Esophagus muscularis mucosa (tissue), 4 donors: Measurements from ENCODE around the gene GSTCD. TPM values are rescaled to one million over a fixed set of nuclear protein-coding genes. Genes with fewer than 3 reads are reported as not detected.
"Not testable (repeated sequence)": the region's sequence is repeated elsewhere in the genome, so short reads cannot be mapped to it uniquely, and the experiment has no call there.

ENCODE experiments used
- DNase-seq: peaks from one replicate; pipeline ENCODE4 v3.0.0-alpha.2; 2017; ENCODE audit errors: extremely low spot score
- H3K27ac ChIP-seq, 4 donors: fragments of 200-600 bp; sonication (generic); replicated peaks in 1 of 4; 1 replicate in 3 of 4; 2 replicates in 1 of 4; pipeline ENCODE4 v1.5.1; 2016 to 2019; ENCODE audit warnings: mild to moderate bottlenecking in 1 of 4
- H3K27me3 ChIP-seq, 4 donors: fragments of 200-600 bp; sonication (generic); one replicate each; pipeline versions ENCODE4 v1.5.1 to v1.6.0; 2016 to 2019
- H3K36me3 ChIP-seq, 4 donors: fragments of 200-600 bp; sonication (generic); one replicate each; pipeline ENCODE4 v1.5.1; 2016 to 2019
- H3K4me1 ChIP-seq, 4 donors: fragments of 200-600 bp; sonication (generic); one replicate each; pipeline ENCODE4 v1.5.1; 2016 to 2019
- H3K4me3 ChIP-seq, 4 donors: fragments of 200-600 bp; sonication (generic); 1 replicate in 2 of 4; 2 replicates in 2 of 4; pipeline ENCODE4 v1.5.1; 2016 to 2019; ENCODE audit warnings: mild to moderate bottlenecking in 4 of 4, moderate library complexity in 1 of 4
- H3K9me3 ChIP-seq, 4 donors: fragments of 200-600 bp; sonication (generic); 1 replicate in 3 of 4; 2 replicates in 1 of 4; pipeline ENCODE4 v1.5.1; 2016 to 2019
- CTCF ChIP-seq, 3 experiments: fragments of 200-600 bp in 2 of 3; fragments of 450-650 bp in 1 of 3; sonication (generic) in 2 of 3; IDR thresholded peaks; one replicate each; pipeline ENCODE4 v1.5.1; 2017 to 2019; ENCODE audit warnings: antibody characterized with exemption in 3 of 3, mild to moderate bottlenecking in 2 of 3, moderate library complexity in 1 of 3
- EP300 ChIP-seq: sonication (generic); formaldehyde crosslinking; IDR thresholded peaks from one replicate; pipeline ENCODE4 v1.6.1; 2017; ENCODE audit warnings: antibody characterized with exemption
- POLR2A ChIP-seq: fragments of 450-650 bp; IDR thresholded peaks from one replicate; pipeline ENCODE4 v1.6.1; 2017; ENCODE audit warnings: antibody characterized with exemption, moderate library complexity, mild to moderate bottlenecking, low read depth
- POLR2AphosphoS5 ChIP-seq, 2 donors: sonication (generic); formaldehyde crosslinking; IDR thresholded peaks; one replicate each; pipeline ENCODE4 v1.6.1; 2017; ENCODE audit warnings: antibody characterized with exemption in 2 of 2
- WGBS: methylation state at CpG from one replicate; pipeline ENCODE4 v1.1.5; 2018; 5-methylcytosine and 5-hydroxymethylcytosine counted together
- intact Hi-C: fragments of 100-400 bp; cut with DNase I; formaldehyde crosslinking; loops from one replicate; pipeline ENCODE4 v1.15.1; 2023
- total RNA-seq, 4 donors: library from RNA; depleted of rRNA; stranded (reverse); fragments of >200 nt; gene quantifications; one replicate each; pipeline versions ENCODE4 v1.1.0 to v1.2.1, GENCODE V29; 2016

The GSTCD gene
- total RNA-seq, 4 donors from 2014 or later, result 5.2 to 14.5 (median 8.1) TPM

GRCh38 chr4:105840426-105841174, 132.0 kb downstream of the GSTCD start:
- H3K4me1 ChIP-seq, result no peaks in the 10 kb centered on the region
- H3K27ac ChIP-seq, result no peak overlapping the region
- H3K4me3 ChIP-seq, result no peak overlapping the region
- 94% methylated on average over 5 of the region's 5 CpGs for WGBS
- H3K36me3 ChIP-seq, result peaks cover 0 to 3% (median 0%) of the 10 kb centered on the region in 4 donors
- no peaks in the 10 kb centered on the region for H3K27me3 ChIP-seq
- no peaks in the 10 kb centered on the region for H3K9me3 ChIP-seq
- DNase-seq, result no peak
- TF ChIP-seq EP300 (no peak), POLR2A (no peak), CTCF (IDR thresholded peaks at IDR 0.05) (no peak), POLR2AphosphoS5 (IDR thresholded peaks at IDR 0.05) (no peak)
- intact Hi-C loops, result no loop called here

DNA sequence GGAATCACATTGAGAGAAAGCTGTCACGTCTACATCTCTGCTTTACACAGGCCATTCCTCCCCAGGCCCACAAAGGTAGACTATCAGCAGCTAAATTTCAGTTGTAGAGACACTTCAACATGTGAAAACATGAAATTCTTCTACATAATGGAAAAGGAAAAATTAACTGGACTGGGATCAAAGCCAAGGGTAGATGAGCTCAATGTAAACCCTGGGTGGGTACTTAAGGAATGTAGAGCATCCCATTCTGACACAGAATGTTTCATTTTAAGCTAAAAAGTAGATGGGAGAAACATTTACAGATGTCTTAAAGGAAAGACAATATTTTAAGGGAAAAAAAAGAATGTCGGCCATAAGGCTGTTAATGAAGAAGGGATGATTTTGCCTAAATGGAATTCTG, 135.4 kb downstream of the GSTCD start:
- Histone ChIP-seq H3K4me3 (no peak overlapping the region), H3K36me3 (no peaks in the 10 kb centered on the region), H3K9me3 (no peaks in the 10 kb centered on the region), H3K27me3 (no peaks in the 10 kb centered on the region), H3K27ac (no peak overlapping the region), H3K4me1 (no peaks in the 10 kb centered on the region)
- WGBS, result 97% methylated on average over 2 of the region's 2 CpGs
- DNase-seq, result no peak
- no peak for TF ChIP-seq POLR2AphosphoS5 (IDR thresholded peaks at IDR 0.05)
- no peak for TF ChIP-seq EP300
- TF ChIP-seq CTCF (IDR thresholded peaks at IDR 0.05), result no peak
- TF ChIP-seq POLR2A, result no peak
- intact Hi-C loops, result no loop called here

GRCh38 chr4:105845559-105845958, 137.0 kb downstream of the GSTCD start:
- no peaks in the 10 kb centered on the region for H3K27me3 ChIP-seq
- intact Hi-C loops, result no loop called here
- H3K9me3 ChIP-seq, result no peaks in the 10 kb centered on the region
- WGBS, result 82% methylated on average over 3 of the region's 3 CpGs
- no peak for DNase-seq
- no peaks in the 10 kb centered on the region for H3K4me1 ChIP-seq
- H3K36me3 ChIP-seq, result no peaks in the 10 kb centered on the region
- TF ChIP-seq POLR2A (no peak), EP300 (no peak), CTCF (IDR thresholded peaks at IDR 0.05) (no peak), POLR2AphosphoS5 (IDR thresholded peaks at IDR 0.05) (no peak)
- no peak overlapping the region for H3K4me3 ChIP-seq
- H3K27ac ChIP-seq, result no peak overlapping the region

DNA sequence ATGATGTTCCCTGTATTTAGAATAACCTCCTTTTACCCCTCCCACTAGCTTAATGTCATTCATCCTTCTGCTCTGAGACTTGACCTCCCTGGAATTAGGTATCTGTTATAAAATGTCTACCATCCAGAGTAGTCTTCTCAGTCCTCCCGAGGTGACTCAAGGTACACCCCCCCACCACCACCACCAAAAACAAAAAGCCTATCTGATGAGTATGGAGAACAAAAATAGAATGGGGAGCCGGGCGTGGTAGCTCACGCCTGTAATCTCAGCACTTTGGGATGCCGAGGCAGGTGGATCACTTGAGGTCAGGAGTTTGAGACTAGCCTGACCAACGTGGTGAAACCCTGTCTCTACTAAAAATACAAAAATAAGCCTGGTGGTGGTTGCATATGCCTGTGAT, 139.8 kb downstream of the GSTCD start:
- DNase-seq, H3K36me3 ChIP-seq, intact Hi-C loops, H3K27ac ChIP-seq, H3K4me1 ChIP-seq, H3K4me3 ChIP-seq, H3K27me3 ChIP-seq, H3K9me3 ChIP-seq: not testable (repeated sequence)
- WGBS, result 91% methylated on average over 6 of the region's 6 CpGs

DNA sequence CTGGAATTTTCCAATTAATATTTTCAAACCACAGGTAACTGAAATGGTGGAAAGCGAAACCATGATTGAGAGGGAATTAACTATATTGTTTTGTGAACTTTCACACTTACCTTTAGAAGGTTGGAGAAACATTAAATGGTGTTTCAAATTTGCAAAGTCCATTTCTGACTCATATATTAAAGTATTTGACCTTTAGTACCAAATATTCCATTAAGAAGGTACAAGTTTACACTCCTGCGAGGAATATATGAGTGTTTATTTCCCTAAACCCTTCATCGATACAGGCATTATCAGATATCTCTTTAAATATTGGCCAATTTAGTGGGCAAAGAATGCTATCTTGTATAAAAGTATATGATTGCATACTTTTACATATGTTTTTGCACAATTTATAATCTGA, 142.6 kb downstream of the GSTCD start:
- Histone ChIP-seq H3K27me3 (no peaks in the 10 kb centered on the region), H3K36me3 (no peaks in the 10 kb centered on the region), H3K4me1 (no peaks in the 10 kb centered on the region), H3K27ac (no peak overlapping the region), H3K4me3 (no peak overlapping the region), H3K9me3 (no peaks in the 10 kb centered on the region)
- whole genome bisulfite sequencing, result 96% methylated on average over 3 of the region's 3 CpGs
- no peak for DNase-seq
- intact Hi-C loops, result no loop called here
- TF ChIP-seq CTCF (IDR thresholded peaks at IDR 0.05), result no peak
- no peak for TF ChIP-seq POLR2AphosphoS5 (IDR thresholded peaks at IDR 0.05)
- TF ChIP-seq POLR2A, result no peak
- TF ChIP-seq EP300, result no peak

GRCh38 chr4:105852230-105852629, 143.6 kb downstream of the GSTCD start:
- H3K27ac ChIP-seq, H3K4me1 ChIP-seq, H3K36me3 ChIP-seq, H3K27me3 ChIP-seq, H3K9me3 ChIP-seq, H3K4me3 ChIP-seq, DNase-seq, intact Hi-C loops: not testable (repeated sequence)
- WGBS, result 89% methylated on average over 2 of the region's 2 CpGs
